Measurements from ENCODE around the gene SHTN1. TPM values are rescaled to one million over a fixed set of nuclear protein-coding genes. Genes with fewer than 3 reads are reported as not detected.

Gene SHTN1
- total and polyA plus RNA-seq, 2 donors (not counting 3 experiments of a cell fraction or from before 2014, with no cell fraction given) = 4.8 to 36.5 TPM

DNA sequence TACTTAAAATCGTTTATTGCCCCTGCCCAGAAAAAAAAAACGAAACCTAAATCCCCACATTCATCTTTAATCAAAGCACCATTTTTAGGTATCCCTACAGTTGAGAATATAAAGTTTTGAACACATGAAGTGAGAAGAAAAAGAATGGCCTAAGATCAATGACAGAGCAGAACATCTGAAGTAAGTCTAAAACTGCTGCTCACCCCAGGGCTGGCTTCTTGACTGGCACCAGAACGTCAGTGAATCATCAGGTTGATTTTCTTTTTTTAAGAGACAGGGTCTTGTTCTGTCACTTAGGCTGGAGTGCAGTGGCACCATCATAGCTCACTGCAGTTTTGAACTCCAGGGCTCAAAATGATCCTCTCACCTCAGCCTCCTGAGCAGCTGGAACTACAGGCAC, 24.9 kb downstream of the SHTN1 start:
- Histone ChIP-seq H3K27ac (ENCODE audit: insufficient read depth, low read depth, low read length) (no peak overlapping the region), H3K9me3 (replicated peaks; ENCODE audit: control insufficient read depth, insufficient read depth, low read length) (no peaks in the 10 kb centered on the region), H4K20me1 (replicated peaks; ENCODE audit: control insufficient read depth, extremely low read depth, insufficient read depth, low read length) (no peaks in the 10 kb centered on the region), H3K4me1 (ENCODE audit: control insufficient read depth, extremely low read depth, insufficient read depth, low read length) (peaks cover 5% of the 10 kb centered on the region), H2AFZ (ENCODE audit: low read depth, low read length) (no peak overlapping the region), H3K4me3 (replicated peaks in 1 of 3; ENCODE audit: insufficient read depth in 1 of 3, low read depth in 1 of 3, low read length in 3 of 3) (no peak overlapping the region), H3K9ac (replicated peaks; ENCODE audit: extremely low read depth, insufficient read depth, low read length) (no peak overlapping the region), H3K79me2 (ENCODE audit: control insufficient read depth, insufficient read depth, low read length) (peaks cover 22% of the 10 kb centered on the region), H3K4me2 (ENCODE audit: insufficient read depth, low read length) (no peak overlapping the region), H3K36me3 (ENCODE audit: control insufficient read depth in 2 of 2, extremely low read depth in 1 of 2, insufficient read depth in 2 of 2, low read length in 2 of 2) (peaks cover 0 to 3% of the 10 kb centered on the region in 2 experiments), H3K9me1 (replicated peaks; ENCODE audit: control insufficient read depth, extremely low read depth, insufficient read depth, low read length) (no peaks in the 10 kb centered on the region), H3K27me3 (ENCODE audit: control insufficient read depth in 2 of 2, insufficient read depth in 2 of 2, low read length in 2 of 2) (no peaks in the 10 kb centered on the region)
- DNase-seq (ENCODE audit: low read depth, low spot score) = no peak
- BruUV-seq (replicated peaks) = no TSS peak
- dilution Hi-C loops (cut with MboI; ENCODE audit: extremely low pct_ligation_motif_present, low sequenced_read_pairs) = no loop called here
- no peak for FAIRE-seq
- intact Hi-C loops (cut with micrococcal nuclease) = no loop called here
- ChIA-PET POLR2A (no interaction called here), CTCF (interaction anchor here (1.1 to 1.6 kb wide), 3 partner anchors 9 to 143 kb away, joined by 3 to 8 read pairs (median 5); no protein-coding TSS in a partner anchor)
- TF ChIP-seq, protein P1, sequence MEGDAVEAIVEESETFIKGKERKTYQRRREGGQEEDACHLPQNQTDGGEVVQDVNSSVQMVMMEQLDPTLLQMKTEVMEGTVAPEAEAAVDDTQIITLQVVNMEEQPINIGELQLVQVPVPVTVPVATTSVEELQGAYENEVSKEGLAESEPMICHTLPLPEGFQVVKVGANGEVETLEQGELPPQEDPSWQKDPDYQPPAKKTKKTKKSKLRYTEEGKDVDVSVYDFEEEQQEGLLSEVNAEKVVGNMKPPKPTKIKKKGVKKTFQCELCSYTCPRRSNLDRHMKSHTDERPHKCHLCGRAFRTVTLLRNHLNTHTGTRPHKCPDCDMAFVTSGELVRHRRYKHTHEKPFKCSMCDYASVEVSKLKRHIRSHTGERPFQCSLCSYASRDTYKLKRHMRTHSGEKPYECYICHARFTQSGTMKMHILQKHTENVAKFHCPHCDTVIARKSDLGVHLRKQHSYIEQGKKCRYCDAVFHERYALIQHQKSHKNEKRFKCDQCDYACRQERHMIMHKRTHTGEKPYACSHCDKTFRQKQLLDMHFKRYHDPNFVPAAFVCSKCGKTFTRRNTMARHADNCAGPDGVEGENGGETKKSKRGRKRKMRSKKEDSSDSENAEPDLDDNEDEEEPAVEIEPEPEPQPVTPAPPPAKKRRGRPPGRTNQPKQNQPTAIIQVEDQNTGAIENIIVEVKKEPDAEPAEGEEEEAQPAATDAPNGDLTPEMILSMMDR (IDR thresholded peaks at IDR 0.05; ENCODE audit: extremely low read depth in 1 of 2, insufficient read depth in 1 of 2, low read depth in 1 of 2, low read length in 2 of 2) = no peak
- TF ChIP-seq POLR2AphosphoS5 (IDR thresholded peaks at IDR 0.05; ENCODE audit: insufficient read depth, low read depth, low read length) = no peak
- no peak for TF ChIP-seq EZH2 (IDR thresholded peaks at IDR 0.05; ENCODE audit: borderline replicate concordance, low read depth, low read length, severe bottlenecking)
- no peak for TF ChIP-seq GATA2 (IDR thresholded peaks at IDR 0.05; ENCODE audit: insufficient read depth, insufficient read length, low read depth, low read length)
- no peak for TF ChIP-seq FOS (IDR thresholded peaks at IDR 0.05; ENCODE audit: borderline replicate concordance, insufficient read depth, low read length)
- TF ChIP-seq MYC (IDR thresholded peaks at IDR 0.05; ENCODE audit: low read depth, low read length) = no peak
- TF ChIP-seq JUN (IDR thresholded peaks at IDR 0.05; ENCODE audit: borderline replicate concordance, insufficient read depth, insufficient read length, low read depth) = no peak
- TF ChIP-seq, protein P2, sequence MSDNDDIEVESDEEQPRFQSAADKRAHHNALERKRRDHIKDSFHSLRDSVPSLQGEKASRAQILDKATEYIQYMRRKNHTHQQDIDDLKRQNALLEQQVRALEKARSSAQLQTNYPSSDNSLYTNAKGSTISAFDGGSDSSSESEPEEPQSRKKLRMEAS (IDR thresholded peaks at IDR 0.05; ENCODE audit: insufficient read depth, insufficient read length) = no peak
- TF ChIP-seq POLR2A (IDR thresholded peaks at IDR 0.05; ENCODE audit: low read depth, low read length) = no peak
